Epithelial cell of proximal tubule (primary cell): ENCODE measurements around the gene ARSA. TPM values are rescaled to one million over a fixed set of nuclear protein-coding genes. Genes with fewer than 3 reads are reported as not detected.

Experiments used
- DNase-seq: peaks from one replicate; pipeline ENCODE4 v3.0.0-alpha.2; 2011; ENCODE audit warnings: low read depth
- H3K4me3 ChIP-seq: 2 replicates; pipeline ENCODE4 v1.5.1; 2011; ENCODE audit warnings: low read depth, mild to moderate bottlenecking, low read length
- total RNA-seq: library from RNA; depleted of rRNA; stranded (reverse); fragments of >200 nt; gene quantifications from 2 replicates; pipeline ENCODE4 v1.2.3, GENCODE V29; 2015
- TF ChIP-seq, protein P1 (sequence below): conservative IDR thresholded peaks from 2 replicates; pipeline ENCODE4 v1.5.1; 2012; ENCODE audit warnings: low read depth, mild to moderate bottlenecking, low read length

Gene ARSA
- total RNA-seq, 1 donor from 2014 or later: 58.5 TPM

DNA sequence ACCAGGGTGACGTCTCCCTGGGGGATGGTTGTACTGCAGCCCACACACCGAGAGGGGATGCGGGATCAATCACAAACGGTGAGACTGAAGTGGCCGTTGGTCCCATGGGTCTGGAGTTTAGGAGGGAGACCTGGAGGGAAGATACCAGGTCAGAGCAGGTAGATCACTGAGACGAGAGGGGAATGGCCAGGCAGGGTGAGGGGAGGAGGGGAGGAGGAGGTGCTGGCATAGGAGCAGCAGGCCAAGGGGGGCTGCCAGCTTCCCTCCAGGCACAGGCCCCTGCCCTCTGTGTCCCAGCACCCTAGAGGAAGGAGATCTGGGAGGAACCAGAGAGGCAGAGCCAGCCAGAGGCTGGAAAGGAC lies 20.3 kb downstream of the ARSA start:
- H3K4me3 ChIP-seq: no peak overlapping the region
- TF ChIP-seq, protein P1, sequence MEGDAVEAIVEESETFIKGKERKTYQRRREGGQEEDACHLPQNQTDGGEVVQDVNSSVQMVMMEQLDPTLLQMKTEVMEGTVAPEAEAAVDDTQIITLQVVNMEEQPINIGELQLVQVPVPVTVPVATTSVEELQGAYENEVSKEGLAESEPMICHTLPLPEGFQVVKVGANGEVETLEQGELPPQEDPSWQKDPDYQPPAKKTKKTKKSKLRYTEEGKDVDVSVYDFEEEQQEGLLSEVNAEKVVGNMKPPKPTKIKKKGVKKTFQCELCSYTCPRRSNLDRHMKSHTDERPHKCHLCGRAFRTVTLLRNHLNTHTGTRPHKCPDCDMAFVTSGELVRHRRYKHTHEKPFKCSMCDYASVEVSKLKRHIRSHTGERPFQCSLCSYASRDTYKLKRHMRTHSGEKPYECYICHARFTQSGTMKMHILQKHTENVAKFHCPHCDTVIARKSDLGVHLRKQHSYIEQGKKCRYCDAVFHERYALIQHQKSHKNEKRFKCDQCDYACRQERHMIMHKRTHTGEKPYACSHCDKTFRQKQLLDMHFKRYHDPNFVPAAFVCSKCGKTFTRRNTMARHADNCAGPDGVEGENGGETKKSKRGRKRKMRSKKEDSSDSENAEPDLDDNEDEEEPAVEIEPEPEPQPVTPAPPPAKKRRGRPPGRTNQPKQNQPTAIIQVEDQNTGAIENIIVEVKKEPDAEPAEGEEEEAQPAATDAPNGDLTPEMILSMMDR: no peak
- DNase-seq: no peak

DNA sequence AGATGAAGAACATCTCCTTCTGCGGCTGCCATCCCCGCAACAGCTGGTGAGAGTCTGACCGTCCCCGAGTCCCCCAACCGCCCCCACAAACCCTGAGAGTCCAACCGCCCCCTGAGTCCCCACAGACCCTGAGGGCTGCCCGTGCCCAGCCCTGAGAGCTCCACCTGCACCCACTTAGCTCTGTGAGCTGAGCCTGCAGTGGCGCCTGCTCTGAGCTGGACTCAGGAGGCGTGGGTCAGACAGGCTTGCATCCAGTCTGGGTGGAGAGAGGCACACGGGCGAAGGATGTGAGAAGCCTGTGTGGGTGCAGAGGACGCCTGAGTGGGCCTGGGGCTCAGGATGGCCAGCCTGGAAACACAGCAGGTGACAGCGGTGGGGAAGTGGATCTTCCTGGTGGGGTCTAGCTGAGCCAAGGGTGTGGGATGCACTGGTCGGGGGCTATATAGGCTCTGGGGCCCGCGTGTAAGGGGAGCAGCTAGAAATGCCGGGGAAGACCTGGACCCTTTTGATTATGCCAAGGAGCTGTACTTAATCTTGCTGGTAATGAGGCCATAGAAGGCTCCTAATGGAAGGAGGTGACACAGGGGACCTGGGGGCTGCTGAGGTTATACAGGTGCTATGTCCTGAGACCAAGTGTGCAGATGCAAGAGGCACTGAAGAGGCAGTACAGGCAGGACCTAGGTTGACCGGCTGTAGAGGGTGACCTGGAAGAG lies 20.9 kb downstream of the ARSA start:
- no peak for DNase-seq
- H3K4me3 ChIP-seq: no peak overlapping the region
- TF ChIP-seq, protein P1: no peak

DNA sequence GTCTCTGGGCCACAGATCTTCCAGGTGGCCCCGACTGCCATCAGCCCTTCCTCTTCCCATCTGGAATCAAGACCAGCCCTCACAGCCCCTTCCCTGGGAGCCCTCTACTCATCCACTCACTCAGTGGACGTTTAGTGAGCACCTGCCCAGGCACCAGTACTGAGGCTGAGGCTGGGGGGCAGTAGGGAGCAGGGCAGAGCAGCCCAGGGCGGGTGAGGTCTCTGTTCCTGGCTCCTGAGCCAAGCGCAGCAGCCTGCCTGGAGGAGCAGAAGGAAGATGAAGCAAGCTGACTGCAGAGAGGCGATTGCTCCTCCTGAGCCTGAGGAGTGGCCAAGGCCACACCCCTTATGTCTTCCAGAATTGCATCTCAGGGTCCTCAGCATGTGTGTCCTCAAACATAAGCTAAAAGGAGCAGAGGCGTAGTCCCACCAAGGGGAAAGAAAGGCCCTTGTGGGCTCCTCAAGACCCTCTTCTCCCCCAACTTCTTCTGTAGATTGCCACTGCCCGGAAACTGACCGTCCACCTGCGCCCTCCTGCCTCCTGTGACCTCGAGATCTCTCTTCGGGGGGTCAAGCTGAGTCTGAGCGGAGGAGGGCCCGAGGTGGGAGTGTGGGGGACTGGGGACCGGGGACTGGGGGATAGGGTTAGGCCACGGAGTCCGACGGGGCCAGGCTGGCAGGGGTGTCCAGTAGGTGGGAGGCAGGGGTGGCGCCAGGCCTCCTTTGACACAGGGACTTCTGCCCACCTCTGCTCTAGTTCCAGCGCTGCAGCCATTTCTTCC lies 21.6 kb downstream of the ARSA start:
- no peak for DNase-seq
- H3K4me3 ChIP-seq: no peak overlapping the region
- TF ChIP-seq, protein P1: no peak

DNA sequence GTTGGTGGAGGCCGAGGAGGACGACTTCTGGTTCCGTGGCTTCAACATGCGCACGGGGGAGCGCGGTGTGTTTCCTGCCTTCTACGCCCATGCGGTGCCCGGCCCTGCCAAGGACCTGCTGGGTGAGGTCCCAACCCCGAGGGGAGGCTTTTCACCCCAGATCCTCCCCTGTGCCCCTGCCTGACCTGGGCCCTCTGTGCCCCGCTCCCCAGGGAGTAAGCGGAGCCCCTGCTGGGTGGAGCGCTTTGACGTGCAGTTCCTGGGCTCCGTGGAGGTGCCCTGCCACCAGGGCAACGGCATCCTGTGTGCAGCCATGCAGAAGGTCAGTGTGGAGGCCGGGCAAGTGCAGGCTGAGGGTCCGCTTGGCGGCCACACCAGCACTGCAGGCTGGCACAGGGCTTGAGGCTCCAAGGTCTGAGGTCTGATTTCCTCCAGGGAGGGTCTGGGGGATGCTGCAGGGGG lies 22.3 kb downstream of the ARSA start:
- no peak for DNase-seq
- TF ChIP-seq, protein P1: no peak
- no peak overlapping the region for H3K4me3 ChIP-seq

DNA sequence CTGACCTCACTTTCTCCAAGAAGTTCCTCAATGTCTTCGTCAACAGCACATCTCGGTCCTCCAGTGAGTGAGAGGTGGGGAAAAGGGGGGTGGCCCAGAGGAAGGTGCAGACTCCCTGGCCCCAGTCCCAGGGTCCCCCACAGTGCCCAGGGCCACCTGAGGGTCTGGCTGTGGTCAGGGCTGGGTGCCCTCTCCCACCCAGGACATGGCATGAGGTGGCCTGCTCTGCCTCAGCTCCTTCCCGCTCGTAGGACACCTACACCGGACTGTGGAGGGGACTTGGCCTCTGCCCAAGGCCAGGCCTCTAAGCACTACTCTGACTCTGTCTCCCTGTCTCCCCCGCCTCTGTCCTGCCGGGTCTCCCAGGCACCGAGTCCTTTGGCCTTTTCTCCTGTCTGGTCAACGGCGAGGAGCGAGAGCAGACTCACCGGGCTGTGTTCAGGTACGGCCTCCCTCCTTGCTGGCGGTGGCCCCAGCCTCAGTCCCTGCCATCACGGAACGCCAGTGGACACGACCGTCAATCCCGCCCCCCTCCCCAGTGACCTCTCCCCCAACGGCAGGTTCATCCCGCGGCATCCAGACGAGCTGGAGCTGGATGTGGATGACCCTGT lies 22.8 kb downstream of the ARSA start:
- TF ChIP-seq, protein P1: no peak
- H3K4me3 ChIP-seq: no peak overlapping the region
- no peak for DNase-seq

DNA sequence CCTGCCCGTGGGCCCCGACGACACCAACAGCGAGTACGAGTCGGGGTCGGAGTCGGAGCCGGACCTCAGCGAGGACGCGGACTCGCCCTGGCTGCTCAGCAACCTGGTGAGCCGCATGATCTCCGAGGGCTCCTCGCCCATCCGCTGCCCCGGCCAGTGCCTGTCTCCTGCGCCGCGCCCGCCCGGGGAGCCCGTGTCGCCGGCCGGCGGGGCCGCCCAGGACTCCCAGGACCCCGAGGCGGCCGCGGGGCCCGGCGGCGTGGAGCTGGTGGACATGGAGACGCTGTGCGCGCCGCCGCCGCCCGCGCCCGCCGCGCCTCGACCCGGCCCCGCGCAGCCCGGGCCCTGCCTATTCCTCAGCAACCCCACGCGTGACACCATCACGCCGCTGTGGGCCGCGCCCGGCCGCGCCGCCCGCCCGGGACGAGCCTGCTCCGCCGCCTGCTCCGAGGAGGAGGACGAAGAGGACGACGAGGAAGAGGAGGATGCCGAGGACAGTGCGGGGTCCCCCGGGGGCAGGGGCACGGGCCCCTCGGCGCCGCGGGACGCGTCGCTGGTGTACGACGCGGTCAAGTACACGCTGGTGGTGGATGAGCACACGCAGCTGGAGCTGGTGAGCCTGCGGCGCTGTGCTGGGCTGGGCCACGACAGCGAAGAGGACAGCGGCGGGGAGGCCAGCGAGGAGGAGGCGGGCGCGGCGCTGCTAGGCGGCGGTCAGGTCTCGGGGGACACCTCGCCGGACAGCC lies 23.5 kb downstream of the ARSA start:
- TF ChIP-seq, protein P1: no peak
- no peak for DNase-seq
- H3K4me3 ChIP-seq: no peak overlapping the region
